HepG2 (cell line): ENCODE results near the gene HSPB6. TPM values are rescaled to one million over a fixed set of nuclear protein-coding genes. Genes with fewer than 3 reads are reported as not detected.

ENCODE experiments used
- ATAC-seq: fragments of 200-7000 bp; cut with Tn5 transposase; 3 replicates; pipeline ENCODE4 v1.9.1; 2020; ENCODE audit warnings: mild to moderate bottlenecking, moderate library complexity
- BruUV-seq: library from RNA; stranded (reverse); fragments of 400-500 nt; replicated peaks from 2 replicates; lab custom pipeline; 2021; lab: Mats Ljungman, UMichigan
- CTCF ChIA-PET: fragments of 300-600 bp; formaldehyde crosslinking; extraction: SDS; loops from one replicate; lab custom pipeline; 2021; ENCODE audit warnings: low total read pairs, inconsistent platforms, low intra/inter-chr PET ratio; lab: Yijun Ruan, JAX
- POLR2A ChIA-PET: fragments of 350-600 bp; sonication (Branson Sonifier 250); formaldehyde crosslinking; loops from one replicate; lab custom pipeline; 2020; ENCODE audit warnings: antibody characterized with exemption, inconsistent platforms; lab: Yijun Ruan, JAX
- DNase-seq: peaks from one replicate; pipeline ENCODE4 v3.0.0-alpha.2; 2015; ENCODE audit warnings: low spot score
- FAIRE-seq: peaks from 3 replicates; lab custom pipeline; 2011; peaks lifted over from hg19 to GRCh38; lab: Jason Lieb, UNC
- H2AFZ ChIP-seq: one replicate; pipeline ENCODE4 v1.6.1; 2011; ENCODE audit warnings: low read length, inconsistent platforms
- H3K27ac ChIP-seq: fragments of 300-600 bp; 3 replicates; pipeline ENCODE4 v1.8.0; 2011; ENCODE audit warnings: mixed run types, mild to moderate bottlenecking, mixed read lengths, low read length, inconsistent platforms; ENCODE audit not compliant: insufficient read depth; ENCODE audit errors: extremely low read length
- H3K27me3 ChIP-seq, 2 experiments: fragments of 200-600 bp in 1 of 2; 2 replicates in 1 of 2; 3 replicates in 1 of 2; pipeline versions ENCODE4 v1.6.0 to v1.8.0; 2011; ENCODE audit warnings: low read length in 2 of 2, mild to moderate bottlenecking in 2 of 2, moderate library complexity in 2 of 2, inconsistent platforms in 1 of 2; ENCODE audit not compliant: insufficient read depth in 2 of 2, control insufficient read depth in 1 of 2
- H3K36me3 ChIP-seq, 2 experiments: fragments of 200-600 bp in 1 of 2; replicated peaks in 1 of 2; 2 replicates in 1 of 2; 3 replicates in 1 of 2; pipeline versions ENCODE4 v1.5.1 to v1.8.0; 2011; ENCODE audit warnings: low read length in 2 of 2, inconsistent platforms in 1 of 2; ENCODE audit not compliant: insufficient read depth in 2 of 2, control insufficient read depth in 1 of 2
- H3K4me1 ChIP-seq: 2 replicates; pipeline ENCODE4 v1.5.1; 2012; ENCODE audit warnings: low read length, inconsistent platforms; ENCODE audit not compliant: insufficient read depth
- H3K4me2 ChIP-seq: 2 replicates; pipeline ENCODE4 v1.6.0; 2011; ENCODE audit warnings: low read depth, low read length, inconsistent platforms
- H3K4me3 ChIP-seq, 3 experiments: fragments of 200-600 bp in 1 of 3; sonication (generic), shearing (Covaris generic) in 1 of 3; replicated peaks in 1 of 3; 2 replicates each; pipeline ENCODE4 v1.5.1; 2011 to 2016; ENCODE audit warnings: low read length in 3 of 3, inconsistent platforms in 2 of 3, low read depth in 2 of 3, mild to moderate bottlenecking in 2 of 3, control low read depth in 1 of 3, mixed read lengths in 1 of 3; ENCODE audit not compliant: insufficient read depth in 1 of 3
- H3K79me2 ChIP-seq: one replicate; pipeline ENCODE4 v1.6.1; 2011; ENCODE audit warnings: low read length, inconsistent platforms; ENCODE audit not compliant: insufficient read depth
- H3K9ac ChIP-seq: 2 replicates; pipeline ENCODE4 v1.6.0; 2011; ENCODE audit warnings: mild to moderate bottlenecking, low read depth, low read length, inconsistent platforms; ENCODE audit not compliant: insufficient read depth
- H3K9me3 ChIP-seq: 2 replicates; pipeline ENCODE4 v1.5.1; 2012; ENCODE audit warnings: mild to moderate bottlenecking, low read length
- H4K20me1 ChIP-seq: 2 replicates; pipeline ENCODE4 v1.6.0; 2011; ENCODE audit warnings: inconsistent platforms, mild to moderate bottlenecking, low read length, moderate library complexity; ENCODE audit not compliant: insufficient read depth
- CCAR2 ChIP-seq: fragments of 200-400 bp; formaldehyde crosslinking; optimal IDR thresholded peaks from 2 replicates; pipeline ENCODE3; 2018; ENCODE audit warnings: low read depth, mild to moderate bottlenecking, low read length, moderate library complexity
- CCDC6 ChIP-seq: sonication (generic); formaldehyde crosslinking; IDR thresholded peaks from 2 replicates; pipeline ENCODE4 v1.8.1; 2022; ENCODE audit warnings: mild to moderate bottlenecking, missing genetic modification reagents, moderate library complexity
- FOXK1 ChIP-seq: sonication (generic); formaldehyde crosslinking; IDR thresholded peaks from 2 replicates; pipeline ENCODE4 v1.4.0; 2020; ENCODE audit warnings: low read depth, missing genetic modification reagents, borderline replicate concordance
- GATAD1 ChIP-seq: IDR thresholded peaks from 2 replicates; pipeline ENCODE4 v1.6.1; 2016; ENCODE audit warnings: missing genetic modification reagents, missing compliant biosample characterization
- MEIS2 ChIP-seq: sonication (generic); formaldehyde crosslinking; IDR thresholded peaks from 2 replicates; pipeline ENCODE4 v1.9.0; 2021; ENCODE audit warnings: mild to moderate bottlenecking, missing genetic modification reagents
- RBM39 ChIP-seq: fragments of 200-400 bp; formaldehyde crosslinking; IDR thresholded peaks from one replicate; pipeline ENCODE4 v1.6.1; 2018; ENCODE audit warnings: antibody characterized with exemption, mild to moderate bottlenecking, low read depth, low read length; ENCODE audit not compliant: poor library complexity, severe bottlenecking
- SMARCE1 ChIP-seq: fragments of 450-650 bp; IDR thresholded peaks from 2 replicates; pipeline ENCODE4 v1.6.1; 2017; ENCODE audit warnings: borderline replicate concordance
- SOX6 ChIP-seq, 2 experiments: fragments of 450-650 bp in 1 of 2; sonication (generic) in 1 of 2; formaldehyde crosslinking in 1 of 2; IDR thresholded peaks; 2 replicates each; pipeline versions ENCODE4 v1.4.0 to v1.6.1; 2017 to 2020; ENCODE audit warnings: antibody characterized with exemption in 1 of 2, mild to moderate bottlenecking in 1 of 2, missing genetic modification reagents in 1 of 2
- SP4 ChIP-seq: sonication (generic); formaldehyde crosslinking; IDR thresholded peaks from 2 replicates; pipeline ENCODE4 v1.8.1; 2023; ENCODE audit warnings: mild to moderate bottlenecking, missing genetic modification reagents
- TEAD3 ChIP-seq: optimal IDR thresholded peaks from 2 replicates; pipeline ENCODE3; 2016; ENCODE audit warnings: borderline replicate concordance
- ZFP91 ChIP-seq: sonication (generic); formaldehyde crosslinking; IDR thresholded peaks from 2 replicates; pipeline ENCODE4 v1.9.0; 2022; ENCODE audit warnings: missing genetic modification reagents, mild to moderate bottlenecking, borderline replicate concordance
- ZNF12 ChIP-seq: sonication (generic); formaldehyde crosslinking; IDR thresholded peaks from 2 replicates; pipeline ENCODE4 v1.5.0; 2020; ENCODE audit warnings: missing genetic modification reagents
- ZNF468 ChIP-seq: sonication (generic); formaldehyde crosslinking; IDR thresholded peaks from 2 replicates; pipeline ENCODE4 v1.8.0; 2022; ENCODE audit warnings: mild to moderate bottlenecking, moderate library complexity, missing genetic modification reagents
- ZNF567 ChIP-seq: sonication (generic); formaldehyde crosslinking; IDR thresholded peaks from 2 replicates; pipeline ENCODE4 v1.8.1; 2023; ENCODE audit warnings: mild to moderate bottlenecking, missing genetic modification reagents, borderline replicate concordance
- WGBS: methylation state at CpG from one replicate; pipeline ENCODE4 v1.1.6; 2017; ENCODE audit warnings: low lambda C conversion rate; 5-methylcytosine and 5-hydroxymethylcytosine counted together
- in situ Hi-C: cut with HindIII; loops from 2 replicates; pipeline ENCODE4 v1.10.0; 2017; ENCODE audit warnings: low pct_unique_long_range_greater_than_20kb; ENCODE audit not compliant: extremely low pct_ligation_motif_present
- intact Hi-C: fragments of 100-400 bp; cut with micrococcal nuclease; formaldehyde crosslinking; loops from one replicate; pipeline ENCODE4 v1.10.0; 2022; ENCODE audit not compliant: unreplicated experiment
- polyA plus RNA-seq, 8 experiments: library from polyadenylated mRNA; depleted of rRNA in 3 of 8; stranded (reverse) in 7 of 8; unstranded in 1 of 8; fragments of >200 nt; fragmentation: Illumina TruSeq in 4 of 8; extraction: Trizol in 4 of 8; gene quantifications; 2 replicates each; pipeline versions ENCODE4 v1.2.1 to v1.2.3, GENCODE V29; 2011 to 2016; ENCODE audit warnings: low read depth in 4 of 8, missing spikeins in 1 of 8, mixed read lengths in 1 of 8; ENCODE audit not compliant: insufficient read depth in 1 of 8
- total RNA-seq, 5 experiments: library from RNA; depleted of rRNA; stranded (reverse); fragments of >200 nt; fragmentation: Illumina TruSeq; extraction: Trizol; gene quantifications; 2 replicates each; pipeline ENCODE4 v1.2.3, GENCODE V29; 2016; ENCODE audit warnings: low read depth in 1 of 5
- TF ChIP-seq, protein P1 (sequence below): sonication (generic); formaldehyde crosslinking; IDR thresholded peaks from 2 replicates; pipeline ENCODE4 v1.5.0; 2020; ENCODE audit warnings: mild to moderate bottlenecking, missing genetic modification reagents
- TF ChIP-seq, protein P2 (sequence below): sonication (generic); formaldehyde crosslinking; IDR thresholded peaks from 2 replicates; pipeline ENCODE4 v1.4.0; 2020; ENCODE audit warnings: missing genetic modification reagents, borderline replicate concordance

The HSPB6 gene
- total and polyA plus RNA-seq, 2 of the 13 experiments (the other 11 are each of a cell fraction or from before 2014, with no cell fraction given): 0.18 TPM; not detected in 1

GRCh38 chr19:35740423-35741202, 16.2 kb downstream of the HSPB6 start:
- TSS peak; percentile 56 for BruUV-seq
- intact Hi-C loops: loop anchor here (1.0 to 10.0 kb wide), 3 partner anchors 22 to 51 kb away; partner anchors contain the start of gene KMT2B
- Histone ChIP-seq H3K4me1 (peaks cover 29% of the 10 kb centered on the region), H3K4me2 (peak overlapping the region; percentile 94), H3K27ac (peak overlapping the region; percentile 89), H3K4me3 (peak overlapping the region; percentile 65 to 84 (median 80)), H3K79me2 (no peaks in the 10 kb centered on the region), H3K36me3 (peaks cover 10 to 31% of the 10 kb centered on the region in 2 experiments; a peak in 4 of 5 replicates), H4K20me1 (no peaks in the 10 kb centered on the region), H2AFZ (no peak overlapping the region), H3K9ac (peak overlapping the region; percentile 77), H3K9me3 (no peaks in the 10 kb centered on the region), H3K27me3 (no peaks in the 10 kb centered on the region; a peak in 1 of 5 replicates)
- DNase-seq (peak; percentile 96), FAIRE-seq (peak; percentile 97), ATAC-seq (peak; percentile 84)
- in situ Hi-C loops: no loop called here
- 0% methylated on average over 15 of the region's 63 CpGs for WGBS
- CTCF ChIA-PET: interaction anchor here (1.4 kb wide), 1 partner anchor 47 kb away, joined by 3 read pairs; no protein-coding TSS in a partner anchor
- POLR2A ChIA-PET: interaction anchor here (0.8 to 4.6 kb wide), 27 partner anchors 8 to 191 kb away, joined by 3 to 69 read pairs (median 5); partner anchors contain the start of genes COX6B1, HAUS5, HSPB6 and LIN37
- peak; percentile 86; the same call in 1 of the 2 replicates for TF ChIP-seq ZNF567
- no peak for TF ChIP-seq TEAD3
- no peak for TF ChIP-seq CCAR2
- TF ChIP-seq ZFP91 (CRISPR knock-in tag): peak; percentile 84; the same call in 1 of the 2 replicates
- peak; percentile 57 for TF ChIP-seq GATAD1 (CRISPR knock-in tag)
- TF ChIP-seq SP4 (CRISPR knock-in tag): peak; percentile 83
- TF ChIP-seq, protein P1, sequence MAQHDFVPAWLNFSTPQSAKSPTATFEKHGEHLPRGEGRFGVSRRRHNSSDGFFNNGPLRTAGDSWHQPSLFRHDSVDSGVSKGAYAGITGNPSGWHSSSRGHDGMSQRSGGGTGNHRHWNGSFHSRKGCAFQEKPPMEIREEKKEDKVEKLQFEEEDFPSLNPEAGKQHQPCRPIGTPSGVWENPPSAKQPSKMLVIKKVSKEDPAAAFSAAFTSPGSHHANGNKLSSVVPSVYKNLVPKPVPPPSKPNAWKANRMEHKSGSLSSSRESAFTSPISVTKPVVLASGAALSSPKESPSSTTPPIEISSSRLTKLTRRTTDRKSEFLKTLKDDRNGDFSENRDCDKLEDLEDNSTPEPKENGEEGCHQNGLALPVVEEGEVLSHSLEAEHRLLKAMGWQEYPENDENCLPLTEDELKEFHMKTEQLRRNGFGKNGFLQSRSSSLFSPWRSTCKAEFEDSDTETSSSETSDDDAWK (CRISPR knock-in tag): no peak
- no peak for TF ChIP-seq MEIS2
- TF ChIP-seq CCDC6: no peak; the same call in 1 of the 2 replicates
- no peak for TF ChIP-seq RBM39
- TF ChIP-seq, protein P2, sequence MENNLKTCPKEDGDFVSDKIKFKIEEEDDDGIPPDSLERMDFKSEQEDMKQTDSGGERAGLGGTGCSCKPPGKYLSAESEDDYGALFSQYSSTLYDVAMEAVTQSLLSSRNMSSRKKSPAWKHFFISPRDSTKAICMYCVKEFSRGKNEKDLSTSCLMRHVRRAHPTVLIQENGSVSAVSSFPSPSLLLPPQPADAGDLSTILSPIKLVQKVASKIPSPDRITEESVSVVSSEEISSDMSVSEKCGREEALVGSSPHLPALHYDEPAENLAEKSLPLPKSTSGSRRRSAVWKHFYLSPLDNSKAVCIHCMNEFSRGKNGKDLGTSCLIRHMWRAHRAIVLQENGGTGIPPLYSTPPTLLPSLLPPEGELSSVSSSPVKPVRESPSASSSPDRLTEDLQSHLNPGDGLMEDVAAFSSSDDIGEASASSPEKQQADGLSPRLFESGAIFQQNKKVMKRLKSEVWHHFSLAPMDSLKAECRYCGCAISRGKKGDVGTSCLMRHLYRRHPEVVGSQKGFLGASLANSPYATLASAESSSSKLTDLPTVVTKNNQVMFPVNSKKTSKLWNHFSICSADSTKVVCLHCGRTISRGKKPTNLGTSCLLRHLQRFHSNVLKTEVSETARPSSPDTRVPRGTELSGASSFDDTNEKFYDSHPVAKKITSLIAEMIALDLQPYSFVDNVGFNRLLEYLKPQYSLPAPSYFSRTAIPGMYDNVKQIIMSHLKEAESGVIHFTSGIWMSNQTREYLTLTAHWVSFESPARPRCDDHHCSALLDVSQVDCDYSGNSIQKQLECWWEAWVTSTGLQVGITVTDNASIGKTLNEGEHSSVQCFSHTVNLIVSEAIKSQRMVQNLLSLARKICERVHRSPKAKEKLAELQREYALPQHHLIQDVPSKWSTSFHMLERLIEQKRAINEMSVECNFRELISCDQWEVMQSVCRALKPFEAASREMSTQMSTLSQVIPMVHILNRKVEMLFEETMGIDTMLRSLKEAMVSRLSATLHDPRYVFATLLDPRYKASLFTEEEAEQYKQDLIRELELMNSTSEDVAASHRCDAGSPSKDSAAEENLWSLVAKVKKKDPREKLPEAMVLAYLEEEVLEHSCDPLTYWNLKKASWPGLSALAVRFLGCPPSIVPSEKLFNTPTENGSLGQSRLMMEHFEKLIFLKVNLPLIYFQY (CRISPR knock-in tag): peak; percentile 35; the same call in 1 of the 2 replicates
- TF ChIP-seq ZNF468 (CRISPR knock-in tag): no peak
- TF ChIP-seq ZNF12: peak; percentile 23; the same call in 1 of the 2 replicates
- TF ChIP-seq SOX6 (IDR thresholded peaks at IDR 0.05): no peak
- peak; percentile 64 for TF ChIP-seq SOX6 (CRISPR knock-in tag; IDR thresholded peaks at IDR 0.05)
- TF ChIP-seq SMARCE1: no peak
- peak; percentile 46; the same call in 1 of the 2 replicates for TF ChIP-seq FOXK1
